ENCODE results near the gene ABHD16A. TPM values are rescaled to one million over a fixed set of nuclear protein-coding genes. Genes with fewer than 3 reads are reported as not detected.

The ABHD16A gene
- total RNA-seq, 2 donors from 2014 or later, result 56.8 to 65.2 TPM

- no peak overlapping the region for H3K9ac ChIP-seq (ENCODE audit: low read depth in 2 of 2, low read length in 2 of 2)
- H3K27me3 ChIP-seq, result no peaks in the 10 kb centered on the region
- no peak overlapping the region for H3K27ac ChIP-seq
- no peaks in the 10 kb centered on the region for H3K36me3 ChIP-seq
- no peak for DNase-seq
- no peak for TF ChIP-seq CTCF (IDR thresholded peaks at IDR 0.05)
- peaks cover 15% of the 10 kb centered on the region for H3K4me1 ChIP-seq
- intact Hi-C loops (cut with DNase I), result loop anchor here (5.0 kb wide), 1 partner anchor 35 kb away; the partner anchor contains the start of gene PRRC2A
- H3K9me3 ChIP-seq, result no peaks in the 10 kb centered on the region
- H3K4me3 ChIP-seq, result no peak overlapping the region
Observed at GRCh38 chr6:31657406-31658157, 45.5 kb downstream of the ABHD16A start.

DNA sequence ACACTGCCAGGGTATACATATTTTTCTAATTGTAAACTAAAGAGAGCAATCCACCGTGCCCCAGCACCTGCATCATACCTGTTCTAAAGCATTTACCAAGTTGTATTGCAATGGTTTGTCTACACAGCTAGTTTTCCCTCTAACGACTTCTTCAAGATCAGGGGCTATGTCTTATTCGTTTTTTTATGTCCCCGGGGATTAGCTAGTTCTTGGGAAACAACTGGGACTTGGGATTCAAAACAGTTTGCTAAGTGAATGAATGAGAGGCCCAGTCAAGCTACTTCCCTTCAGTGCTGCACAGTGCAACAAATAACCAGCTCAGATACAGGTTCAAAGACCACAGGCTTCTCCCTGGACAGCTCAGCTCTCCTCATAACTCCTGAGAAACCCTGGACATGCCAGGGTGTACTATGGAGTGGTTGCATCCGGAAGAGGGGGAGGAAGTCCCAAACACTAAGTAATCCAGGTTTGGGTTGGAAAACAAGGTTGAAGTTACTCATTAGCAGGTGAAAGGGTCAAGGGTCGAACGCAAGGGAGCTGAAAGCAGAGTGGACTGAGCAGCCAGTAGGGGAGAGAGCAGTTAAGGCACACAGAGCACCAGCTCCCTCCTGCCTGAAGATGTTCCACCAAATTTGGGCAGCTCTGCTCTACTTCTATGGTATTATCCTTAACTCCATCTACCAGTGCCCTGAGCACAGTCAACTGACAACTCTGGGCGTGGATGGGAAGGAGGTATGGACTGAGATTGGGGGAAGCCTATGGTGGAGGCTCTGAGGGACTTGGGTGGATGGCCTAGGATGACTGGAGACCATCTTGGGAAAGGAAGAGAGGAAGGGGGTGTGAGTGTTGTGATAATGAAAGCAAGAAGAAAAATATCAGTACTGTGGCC is 47.5 kb downstream of the ABHD16A start, which contains the start of gene APOM:
TSS of gene APOM (plus strand) at position 546 of the 889 bp plus-strand sequence. CDS start at position 619, 73 bp downstream.
- Histone ChIP-seq H3K27ac (no peak within 1 kb of the TSS), H3K27me3 (no peaks in the 10 kb centered on the region), H3K9me3 (no peaks in the 10 kb centered on the region), H3K4me1 (peaks cover 25% of the 10 kb centered on the region), H3K9ac (ENCODE audit: low read depth in 2 of 2, low read length in 2 of 2) (peak within 1 kb of the TSS in 1 of 2 donors; percentile 44), H3K36me3 (no peaks in the 10 kb centered on the region), H3K4me3 (no peak within 1 kb of the TSS)
- peak; percentile 49 for DNase-seq
- TF ChIP-seq CTCF (IDR thresholded peaks at IDR 0.05), result no peak
- intact Hi-C loops (cut with DNase I), result loop anchor here (5.0 kb wide), 1 partner anchor 33 kb away; the partner anchor contains the start of gene PRRC2A

DNA sequence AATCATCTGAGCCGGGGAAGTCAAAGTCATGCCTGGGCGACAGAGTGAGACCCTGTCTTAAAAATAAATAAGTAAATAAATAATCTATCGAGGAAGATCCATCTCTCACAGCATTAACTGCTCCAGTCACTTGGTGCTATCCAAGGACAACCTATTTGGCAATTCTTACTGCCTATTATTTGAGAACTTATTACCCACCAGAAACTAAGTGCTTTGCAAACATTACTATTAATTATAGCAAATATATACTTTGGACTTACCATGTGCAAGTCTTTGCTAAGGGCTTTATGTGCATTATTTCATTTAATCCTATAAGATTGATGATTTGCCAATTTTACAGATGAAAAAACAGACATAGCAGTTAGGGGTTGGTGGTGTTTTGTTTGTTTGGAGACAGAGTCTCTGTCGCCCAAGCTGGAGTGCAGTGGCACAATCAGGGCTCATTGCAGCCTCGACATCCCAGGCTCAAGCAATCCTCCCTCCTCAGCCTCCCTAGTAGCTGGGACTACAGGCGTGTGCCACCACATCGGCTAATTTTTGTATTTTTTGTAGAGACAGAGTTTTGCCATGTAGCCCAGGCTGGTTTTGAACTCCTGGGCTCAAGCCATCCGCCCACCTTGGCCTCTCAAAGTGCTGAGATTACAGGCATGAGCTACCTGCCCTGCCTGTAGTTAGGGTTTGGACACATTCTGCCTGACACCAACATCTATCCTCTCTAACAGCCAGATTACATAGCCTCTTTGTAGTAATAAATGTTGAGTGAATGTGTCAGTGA is 48.4 kb downstream of the ABHD16A start:
- peaks cover 25% of the 10 kb centered on the region for H3K4me1 ChIP-seq
- no peak overlapping the region for H3K27ac ChIP-seq

DNA sequence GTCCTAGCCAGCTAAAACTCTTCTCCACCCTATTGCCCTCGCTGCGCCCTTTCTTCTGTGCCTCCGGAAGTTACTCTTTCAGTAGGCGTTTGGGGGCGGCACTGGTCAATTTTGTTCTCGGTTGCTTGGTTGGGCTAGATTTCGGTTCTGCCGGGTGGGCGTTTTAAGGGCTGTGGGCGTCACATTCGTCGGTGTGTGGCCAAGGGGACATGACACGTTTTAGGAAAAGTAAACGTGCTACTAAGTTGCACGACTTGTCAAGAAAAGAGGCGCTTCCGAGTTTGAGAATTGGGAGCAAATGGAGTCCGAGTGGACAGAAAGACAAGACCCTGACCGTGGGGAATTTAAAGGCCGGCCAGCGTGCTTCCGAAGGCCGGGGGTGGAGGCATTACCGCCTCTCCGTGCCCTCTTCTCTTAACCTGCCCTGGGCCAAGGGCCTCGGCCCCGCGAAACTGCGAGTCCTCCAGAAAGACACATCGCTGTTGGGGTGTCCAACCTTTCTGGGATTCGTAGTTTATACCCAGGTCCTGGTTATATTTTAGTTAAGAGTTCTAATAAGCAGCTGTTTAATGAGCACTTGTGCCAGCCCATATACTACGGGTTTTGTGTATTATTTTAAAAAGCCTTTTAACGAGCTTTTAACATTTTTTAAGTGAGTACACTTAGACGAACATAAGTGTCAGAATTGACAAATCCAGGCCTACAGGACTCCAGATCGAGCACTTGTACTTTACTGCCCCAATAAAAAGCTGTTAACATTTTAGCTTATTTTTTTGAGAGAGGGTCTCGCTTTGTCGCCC is 50.0 kb downstream of the ABHD16A start:
- H3K4me1 ChIP-seq, result peaks cover 18% of the 10 kb centered on the region
- intact Hi-C loops (cut with DNase I), result no loop called here
- H3K27me3 ChIP-seq, result no peaks in the 10 kb centered on the region
- DNase-seq, result peak; percentile 92
- peak overlapping the region; percentile 82 to 98 for H3K9ac ChIP-seq (ENCODE audit: low read depth in 2 of 2, low read length in 2 of 2)
- H3K27ac ChIP-seq, result peak overlapping the region; percentile 96
- H3K9me3 ChIP-seq, result no peaks in the 10 kb centered on the region
- peak overlapping the region; percentile 59 for H3K4me3 ChIP-seq
- no peak for TF ChIP-seq CTCF (IDR thresholded peaks at IDR 0.05)
- peaks cover 13% of the 10 kb centered on the region for H3K36me3 ChIP-seq

More for the DNA sequence above, 48.4 kb downstream of the ABHD16A start:
- Histone ChIP-seq H3K4me3 (no peak overlapping the region), H3K9ac (ENCODE audit: low read depth in 2 of 2, low read length in 2 of 2) (peak overlapping the region in 1 of 2 donors; percentile 8), H3K27me3 (no peaks in the 10 kb centered on the region), H3K36me3 (no peaks in the 10 kb centered on the region), H3K9me3 (no peaks in the 10 kb centered on the region)
- intact Hi-C loops (cut with DNase I), result loop anchor here (5.0 kb wide), 1 partner anchor 32 kb away; the partner anchor contains the start of gene PRRC2A
- no peak for DNase-seq
- TF ChIP-seq CTCF (IDR thresholded peaks at IDR 0.05), result no peak
